ENCODE measurements around the gene RNF17.
"Not testable (repeated sequence)": the region's sequence is repeated elsewhere in the genome, so short reads cannot be mapped to it uniquely, and the experiment has no call there.

Gene RNF17

GRCh38 chr13:24763596-24764275 is at the start of gene RNF17:
Gene RNF17, plus strand, starts transcription at chr13:24764169. Its CDS starts 35 bp downstream, at chr13:24764204.
- DNase-seq = no peak

- DNase-seq = no peak
Observed at GRCh38 chr13:24716011-24716410, 48.0 kb upstream of the RNF17 start.

GRCh38 chr13:24716446-24716845 is 47.5 kb upstream of the RNF17 start:
- no peak for DNase-seq

GRCh38 chr13:24717217-24717616 is 46.8 kb upstream of the RNF17 start:
- DNase-seq = no peak

- no peak for DNase-seq
Observed at GRCh38 chr13:24718192-24718965, 45.6 kb upstream of the RNF17 start.

GRCh38 chr13:24719139-24719538 is 44.8 kb upstream of the RNF17 start:
- DNase-seq = no peak

- DNase-seq = no peak
Observed at GRCh38 chr13:24723206-24723605, 40.8 kb upstream of the RNF17 start.

GRCh38 chr13:24724714-24725113 is 39.3 kb upstream of the RNF17 start:
- no peak for DNase-seq

GRCh38 chr13:24725379-24725778 is 38.6 kb upstream of the RNF17 start:
- no peak for DNase-seq

GRCh38 chr13:24727731-24728601 is 36.0 kb upstream of the RNF17 start:
- DNase-seq = peak; percentile 39

- not testable (repeated sequence) for DNase-seq
Observed at GRCh38 chr13:24730873-24731567, 32.9 kb upstream of the RNF17 start.

- no peak for DNase-seq
Observed at GRCh38 chr13:24734950-24735349, 29.0 kb upstream of the RNF17 start.

- DNase-seq = no peak
Observed at GRCh38 chr13:24737042-24737441, 26.9 kb upstream of the RNF17 start.

- no peak for DNase-seq
Observed at GRCh38 chr13:24738366-24738847, 25.6 kb upstream of the RNF17 start.

GRCh38 chr13:24740014-24740890 is 23.7 kb upstream of the RNF17 start:
- no peak for DNase-seq

- peak; percentile 1 for DNase-seq
Observed at GRCh38 chr13:24741016-24741662, 22.8 kb upstream of the RNF17 start.

- no peak for DNase-seq
Observed at GRCh38 chr13:24741791-24742190, 22.2 kb upstream of the RNF17 start.

GRCh38 chr13:24742294-24742693 is 21.7 kb upstream of the RNF17 start:
- peak; percentile 34 for DNase-seq

- no peak for DNase-seq
Observed at GRCh38 chr13:24742977-24743376, 21.0 kb upstream of the RNF17 start.

- no peak for DNase-seq
Observed at GRCh38 chr13:24744247-24744646, 19.7 kb upstream of the RNF17 start.

- DNase-seq = no peak
Observed at GRCh38 chr13:24745516-24745860, 18.5 kb upstream of the RNF17 start.

Measured in DMS 273 treated with DMSO at 0.1 percent for 48 hours (cell line).